Activated CD8-positive, alpha-beta memory T cell treated with anti-CD3 and anti-CD28 coated beads, Interleukin-2, amount 50 U/mL, for 24 hours (primary cell): ENCODE data around the gene ETF1.
"Not testable (repeated sequence)": the region's sequence is repeated elsewhere in the genome, so short reads cannot be mapped to it uniquely, and the experiment has no call there.

Experiments used
- DNase-seq: peaks from one replicate; pipeline ENCODE4 v3.0.0-alpha.2; 2020; ENCODE audit errors: extremely low read depth

Gene ETF1

DNA sequence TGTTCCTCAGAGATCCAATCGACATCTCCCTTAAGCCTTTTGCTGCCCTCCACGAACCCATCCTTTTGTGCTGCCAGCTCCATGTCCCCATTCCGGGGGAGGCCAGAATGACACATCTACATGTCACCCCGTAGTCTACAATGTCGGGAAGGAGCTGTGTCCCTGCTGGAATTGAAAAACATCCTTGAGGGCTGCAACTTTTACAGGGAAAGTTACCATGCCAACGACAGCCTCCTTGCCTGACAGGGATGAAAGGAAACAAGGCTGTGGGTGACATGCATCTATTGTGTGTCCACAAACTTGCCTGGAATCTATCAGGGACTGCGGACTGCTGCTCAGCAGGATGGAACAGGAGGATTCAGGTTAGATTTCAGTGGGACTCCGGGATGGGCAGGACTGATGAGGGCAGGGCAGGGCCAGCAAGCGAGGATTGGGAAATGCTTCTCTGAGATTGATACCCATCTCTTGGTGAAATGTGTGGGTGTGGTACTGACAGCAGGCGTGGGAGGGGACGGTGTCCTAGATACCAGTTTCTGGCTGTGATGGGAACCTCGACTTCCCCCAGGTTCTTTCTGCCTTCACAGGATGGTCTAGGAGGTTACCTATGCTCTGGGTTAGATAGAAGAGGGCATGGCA, 52.3 kb downstream of the ETF1 start:
- no peak for DNase-seq

DNA sequence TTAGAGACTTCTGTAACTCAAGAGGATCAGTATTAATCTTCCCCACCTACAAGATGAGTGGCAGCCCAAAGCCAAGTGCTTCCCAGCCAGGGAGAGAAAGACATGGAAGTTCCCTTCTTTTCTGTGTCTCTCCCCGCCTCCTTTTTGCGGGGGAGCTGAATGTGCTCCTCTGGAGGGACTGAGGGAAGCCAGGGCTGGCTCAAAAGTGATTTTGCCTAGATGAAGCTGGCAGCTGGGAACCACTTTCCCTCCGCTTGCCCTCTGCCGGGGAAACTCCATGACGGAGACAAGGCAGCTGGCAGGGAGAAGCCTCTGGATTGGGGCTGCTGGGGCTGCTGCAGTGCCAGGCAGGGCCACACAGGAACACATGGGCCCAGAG, 53.4 kb downstream of the ETF1 start:
- no peak for DNase-seq

DNA sequence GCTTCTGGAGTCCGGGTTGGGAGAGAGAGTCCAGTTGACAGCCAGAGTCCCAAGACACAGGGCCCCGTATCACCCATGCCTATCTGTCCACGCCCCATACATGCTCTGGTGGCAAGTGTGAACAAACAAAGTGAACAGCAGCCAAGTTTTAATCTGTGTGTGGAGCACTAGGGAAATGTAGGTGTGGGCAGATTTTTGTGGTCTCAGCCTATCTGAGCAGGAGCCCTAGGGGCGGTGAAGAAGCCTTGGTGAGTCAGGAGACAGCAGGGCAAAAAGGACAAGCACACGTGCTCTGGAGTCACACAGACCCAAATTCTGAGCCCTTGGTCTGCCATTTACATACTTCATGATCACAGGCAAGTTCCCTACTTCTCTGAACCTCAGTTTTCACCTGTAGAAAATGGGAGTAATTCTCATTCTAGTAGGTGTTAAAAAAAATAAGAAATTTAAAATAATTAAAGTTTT, 54.5 kb downstream of the ETF1 start:
- DNase-seq, result no peak

DNA sequence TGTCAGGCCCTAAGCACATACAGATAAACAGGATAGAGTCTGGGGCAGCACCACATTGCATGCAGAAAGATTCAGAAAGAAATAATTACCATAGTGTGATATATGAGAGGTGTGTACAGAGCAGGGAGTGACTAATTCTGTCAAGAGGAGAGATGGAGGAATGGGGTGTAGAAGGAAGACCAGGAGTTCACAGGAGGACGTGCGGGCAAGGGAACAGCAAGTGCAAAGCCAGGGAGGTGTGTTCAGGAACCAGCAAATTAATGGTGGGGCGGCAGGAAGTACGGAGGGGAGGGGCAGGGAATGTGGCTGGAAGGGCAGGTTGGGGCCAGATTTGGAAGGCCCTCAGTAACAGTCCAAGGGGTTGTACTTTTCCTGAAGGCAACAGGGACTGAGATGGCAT, 60.4 kb downstream of the ETF1 start:
- no peak for DNase-seq

DNA sequence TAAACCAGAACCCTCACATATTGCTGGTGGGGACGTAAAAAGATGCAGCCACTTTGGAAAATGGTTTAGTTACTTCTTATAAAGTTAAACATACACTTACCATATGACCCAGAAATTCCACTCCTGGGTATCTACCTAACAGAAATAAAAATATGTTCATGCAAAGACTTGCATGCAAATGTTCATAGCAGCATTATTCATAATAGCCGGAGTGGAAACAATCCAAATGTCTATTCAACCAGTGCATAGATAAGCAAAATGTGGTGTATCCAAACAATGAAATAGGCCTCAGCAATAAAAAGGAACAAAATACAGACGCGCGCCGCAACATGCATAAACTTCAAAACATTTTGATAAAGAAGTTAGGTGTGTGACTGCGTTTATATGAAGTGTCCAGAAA, 66.1 kb downstream of the ETF1 start:
- DNase-seq, result no peak

DNA sequence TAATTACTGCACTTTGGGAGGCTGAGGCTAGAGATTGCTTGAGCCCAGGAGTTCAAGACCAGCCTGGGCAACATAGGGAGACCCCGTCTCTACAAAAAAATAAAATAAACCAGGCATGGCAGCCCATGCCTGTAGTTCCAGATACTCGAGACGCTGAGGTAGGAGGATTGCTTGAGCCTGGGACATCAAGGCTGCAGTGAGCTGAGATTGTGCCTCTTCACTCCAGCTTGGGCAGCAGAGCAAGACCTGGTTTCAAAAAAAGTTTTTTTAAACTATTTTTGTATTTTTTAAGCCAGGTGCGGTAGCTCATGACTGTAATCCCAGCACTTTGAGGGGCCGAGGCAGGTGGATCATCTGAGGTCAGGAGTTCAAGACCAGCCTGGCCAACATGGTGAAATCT, 69.9 kb downstream of the ETF1 start:
- not testable (repeated sequence) for DNase-seq

DNA sequence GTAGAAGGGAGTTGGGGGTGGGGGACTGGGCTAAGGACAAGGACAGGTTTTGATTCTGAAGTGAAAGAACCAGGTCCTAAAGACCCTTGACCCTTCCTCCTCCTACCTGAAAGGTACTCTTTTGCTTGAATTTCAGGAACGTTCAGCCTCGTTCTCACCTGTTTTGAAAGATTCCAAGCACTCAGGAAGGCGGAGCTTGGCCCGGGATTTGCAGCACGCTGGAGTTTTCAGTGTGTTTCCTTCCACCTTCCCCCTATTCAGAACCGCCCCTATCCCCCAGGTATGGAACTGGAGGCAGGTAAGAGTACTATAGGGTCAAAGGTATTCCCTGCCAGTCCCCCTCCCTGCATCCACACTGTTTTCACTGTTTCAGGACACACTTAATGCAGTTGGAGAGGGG, 70.7 kb downstream of the ETF1 start:
- no peak for DNase-seq

DNA sequence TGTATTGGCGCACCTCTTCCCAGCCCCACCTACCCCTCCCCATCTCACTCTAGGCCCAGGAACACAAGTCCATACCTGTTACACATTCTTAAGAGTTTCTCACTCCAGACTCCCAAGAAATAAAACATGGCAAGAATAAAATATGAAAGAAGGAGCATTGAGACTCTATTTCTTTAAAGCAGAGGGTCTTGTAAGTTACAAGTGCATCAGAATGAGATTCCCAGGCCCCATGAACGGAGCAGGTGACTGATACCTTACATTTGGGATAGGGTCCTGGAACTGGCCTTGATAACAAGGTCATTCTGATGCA, 72.0 kb downstream of the ETF1 start:
- no peak for DNase-seq

DNA sequence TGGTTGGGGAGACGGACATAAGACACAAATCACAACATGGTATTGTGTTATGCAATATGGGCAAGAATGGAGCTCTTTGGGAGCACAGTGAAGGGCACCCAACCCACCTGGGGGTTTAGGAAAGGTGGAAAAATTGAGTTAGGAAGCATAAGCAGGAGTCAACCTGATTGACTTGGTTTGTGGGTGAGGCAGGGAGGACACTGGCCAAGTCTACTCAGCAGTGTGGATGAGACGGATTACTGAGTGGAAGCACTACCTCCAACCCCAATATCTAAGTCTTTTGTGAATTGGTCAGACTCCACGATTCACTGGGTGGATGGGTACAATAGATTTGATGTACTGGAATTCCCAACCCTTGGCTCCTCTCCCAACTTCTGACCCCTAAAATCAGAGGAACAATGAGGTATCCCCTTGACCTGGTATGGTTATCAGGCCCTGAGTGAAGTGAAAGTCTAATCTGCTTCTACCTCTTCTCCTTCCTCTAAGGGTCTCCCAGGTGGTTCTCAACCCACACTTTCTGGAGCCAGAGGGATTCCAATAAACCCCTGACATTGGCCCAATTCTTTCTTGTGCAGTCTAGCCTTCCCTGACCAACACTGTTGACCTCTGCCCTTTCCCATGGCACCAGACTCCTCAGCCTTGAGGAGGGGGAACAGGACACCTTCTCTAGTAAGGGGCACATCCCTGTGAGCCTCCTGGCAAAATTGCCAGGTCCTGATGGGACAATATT, 72.5 kb downstream of the ETF1 start:
- DNase-seq, result no peak

DNA sequence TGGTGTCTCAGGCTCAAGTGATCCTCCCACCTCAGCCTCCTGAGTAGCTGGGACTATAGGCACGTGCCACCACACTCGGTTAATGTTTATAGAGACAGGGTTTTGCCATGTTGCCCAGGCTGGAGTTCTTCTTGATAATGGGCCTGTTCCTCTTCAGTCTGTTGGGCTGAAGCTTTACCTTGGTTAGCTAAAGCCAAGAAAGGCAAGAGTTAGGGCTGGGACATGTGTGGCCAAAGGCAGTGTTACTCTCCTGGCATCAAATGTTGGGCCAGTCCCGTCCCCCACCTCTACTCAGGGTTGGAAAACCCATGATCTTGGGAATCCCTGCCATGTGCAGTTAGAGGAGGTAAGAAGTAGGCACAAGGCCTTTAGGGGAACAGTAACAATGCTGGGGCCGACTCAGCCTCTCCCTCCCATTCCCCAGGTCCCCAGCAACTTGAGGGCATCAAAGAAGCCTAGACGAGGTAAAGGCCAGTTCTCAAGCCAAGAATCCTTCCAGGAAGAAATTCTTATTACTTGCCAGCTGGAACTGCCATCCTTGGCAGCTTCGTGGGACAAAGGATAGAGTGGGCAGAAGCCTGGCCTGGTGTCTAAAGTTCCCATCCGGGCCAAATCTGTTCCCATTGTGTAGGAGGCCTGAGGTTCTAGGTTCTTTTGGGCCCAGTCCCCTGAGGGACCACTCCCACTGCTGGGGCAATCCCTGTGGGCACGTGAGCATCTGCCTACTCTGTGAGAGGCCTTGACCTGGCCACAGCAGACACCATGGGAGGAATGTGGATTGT, 73.3 kb downstream of the ETF1 start:
- no peak for DNase-seq

DNA sequence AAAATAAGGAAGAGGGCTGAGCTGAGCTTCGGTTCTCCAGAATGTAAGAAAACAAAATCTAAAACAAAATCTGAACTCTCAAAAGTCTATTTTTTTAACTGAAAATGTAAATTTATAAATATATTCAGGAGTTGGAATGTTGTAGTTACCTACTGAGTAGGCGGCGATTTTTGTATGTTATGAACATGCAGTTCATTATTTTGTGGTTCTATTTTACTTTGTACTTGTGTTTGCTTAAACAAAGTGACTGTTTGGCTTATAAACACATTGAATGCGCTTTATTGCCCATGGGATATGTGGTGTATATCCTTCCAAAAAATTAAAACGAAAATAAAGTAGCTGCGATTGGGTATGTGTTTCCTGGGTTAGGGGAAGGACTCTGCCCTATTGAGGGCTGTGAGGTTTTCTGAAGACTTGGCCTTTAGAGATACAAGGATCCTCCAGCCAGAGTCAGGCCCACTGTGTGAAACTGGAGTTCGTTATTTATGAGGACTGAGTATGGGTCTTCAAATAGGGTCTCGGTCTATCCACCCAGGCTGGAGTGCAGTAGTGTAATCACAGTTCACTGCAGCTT, 74.0 kb downstream of the ETF1 start:
- no peak for DNase-seq

DNA sequence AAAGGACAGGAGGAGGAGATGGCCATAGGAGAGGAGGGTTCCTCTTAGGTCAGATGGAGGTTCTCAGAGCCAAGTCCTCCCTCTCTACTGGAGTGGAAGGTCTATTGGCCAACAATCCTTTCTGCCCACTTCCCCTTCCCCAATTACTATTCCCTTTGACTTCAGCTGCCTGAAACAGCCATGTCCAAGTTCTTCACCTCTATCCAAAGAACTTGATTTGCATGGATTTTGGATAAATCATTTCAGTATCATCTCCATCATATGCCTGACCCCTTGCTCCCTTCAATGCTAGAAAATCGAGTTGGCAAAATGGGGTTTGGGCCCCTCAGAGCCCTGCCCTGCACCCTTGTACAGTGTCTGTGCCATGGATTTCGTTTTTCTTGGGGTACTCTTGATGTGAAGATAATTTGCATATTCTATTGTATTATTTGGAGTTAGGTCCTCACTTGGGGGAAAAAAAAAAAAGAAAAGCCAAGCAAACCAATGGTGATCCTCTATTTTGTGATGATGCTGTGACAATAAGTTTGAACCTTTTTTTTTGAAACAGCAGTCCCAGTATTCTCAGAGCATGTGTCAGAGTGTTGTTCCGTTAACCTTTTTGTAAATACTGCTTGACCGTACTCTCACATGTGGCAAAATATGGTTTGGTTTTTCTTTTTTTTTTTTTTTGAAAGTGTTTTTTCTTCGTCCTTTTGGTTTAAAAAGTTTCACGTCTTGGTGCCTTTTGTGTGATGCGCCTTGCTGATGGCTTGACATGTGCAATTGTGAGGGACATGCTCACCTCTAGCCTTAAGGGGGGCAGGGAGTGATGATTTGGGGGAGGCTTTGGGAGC, 74.7 kb downstream of the ETF1 start:
- DNase-seq, result no peak

DNA sequence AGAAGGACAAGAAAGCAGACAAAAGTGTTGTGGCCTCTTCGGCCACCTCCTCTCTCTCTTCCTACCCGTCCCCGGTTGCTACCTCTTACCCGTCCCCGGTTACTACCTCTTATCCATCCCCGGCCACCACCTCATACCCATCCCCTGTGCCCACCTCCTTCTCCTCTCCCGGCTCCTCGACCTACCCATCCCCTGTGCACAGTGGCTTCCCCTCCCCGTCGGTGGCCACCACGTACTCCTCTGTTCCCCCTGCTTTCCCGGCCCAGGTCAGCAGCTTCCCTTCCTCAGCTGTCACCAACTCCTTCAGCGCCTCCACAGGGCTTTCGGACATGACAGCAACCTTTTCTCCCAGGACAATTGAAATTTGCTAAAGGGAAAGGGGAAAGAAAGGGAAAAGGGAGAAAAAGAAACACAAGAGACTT, 75.3 kb downstream of the ETF1 start:
- DNase-seq, result no peak

DNA sequence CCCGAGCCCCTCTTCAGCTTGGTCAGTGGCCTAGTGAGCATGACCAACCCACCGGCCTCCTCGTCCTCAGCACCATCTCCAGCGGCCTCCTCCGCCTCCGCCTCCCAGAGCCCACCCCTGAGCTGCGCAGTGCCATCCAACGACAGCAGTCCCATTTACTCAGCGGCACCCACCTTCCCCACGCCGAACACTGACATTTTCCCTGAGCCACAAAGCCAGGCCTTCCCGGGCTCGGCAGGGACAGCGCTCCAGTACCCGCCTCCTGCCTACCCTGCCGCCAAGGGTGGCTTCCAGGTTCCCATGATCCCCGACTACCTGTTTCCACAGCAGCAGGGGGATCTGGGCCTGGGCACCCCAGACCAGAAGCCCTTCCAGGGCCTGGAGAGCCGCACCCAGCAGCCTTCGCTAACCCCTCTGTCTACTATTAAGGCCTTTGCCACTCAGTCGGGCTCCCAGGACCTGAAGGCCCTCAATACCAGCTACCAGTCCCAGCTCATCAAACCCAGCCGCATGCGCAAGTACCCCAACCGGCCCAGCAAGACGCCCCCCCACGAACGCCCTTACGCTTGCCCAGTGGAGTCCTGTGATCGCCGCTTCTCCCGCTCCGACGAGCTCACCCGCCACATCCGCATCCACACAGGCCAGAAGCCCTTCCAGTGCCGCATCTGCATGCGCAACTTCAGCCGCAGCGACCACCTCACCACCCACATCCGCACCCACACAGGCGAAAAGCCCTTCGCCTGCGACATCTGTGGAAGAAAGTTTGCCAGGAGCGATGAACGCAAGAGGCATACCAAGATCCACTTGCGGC, 75.9 kb downstream of the ETF1 start:
- DNase-seq, result no peak

DNA sequence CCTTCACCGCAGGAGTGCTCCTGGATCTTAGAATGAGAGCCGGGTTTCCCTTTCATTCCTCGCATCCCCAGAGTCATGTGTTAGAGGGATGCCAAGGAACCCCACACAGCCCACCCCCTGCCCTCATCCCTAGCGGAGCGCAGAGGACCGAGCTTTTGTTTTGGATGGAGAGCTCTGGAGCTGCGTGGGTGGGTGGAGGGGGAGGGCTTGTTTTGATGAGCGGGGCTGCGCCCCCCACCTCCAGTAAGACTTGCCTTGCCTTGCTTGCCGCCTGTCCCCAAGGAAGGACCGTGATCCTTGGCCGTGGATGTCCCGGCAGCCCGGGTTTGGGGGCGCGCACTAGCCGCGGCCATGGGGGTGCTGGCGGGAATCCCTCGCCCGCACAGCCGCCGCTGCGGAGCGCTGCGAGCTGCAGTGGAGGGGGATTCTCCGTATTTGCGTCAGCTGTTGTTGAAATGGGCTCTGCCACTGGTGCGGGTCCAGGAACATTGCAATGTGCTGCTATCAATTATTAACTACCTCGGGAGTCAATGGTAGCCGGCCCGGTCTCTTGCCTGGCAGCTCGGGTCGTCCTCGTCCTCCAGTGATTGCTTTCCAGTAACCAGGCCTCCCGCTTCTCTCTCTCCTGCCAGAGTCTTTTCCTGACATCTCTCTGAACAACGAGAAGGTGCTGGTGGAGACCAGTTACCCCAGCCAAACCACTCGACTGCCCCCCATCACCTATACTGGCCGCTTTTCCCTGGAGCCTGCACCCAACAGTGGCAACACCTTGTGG, 76.7 kb downstream of the ETF1 start:
- DNase-seq, result no peak

DNA sequence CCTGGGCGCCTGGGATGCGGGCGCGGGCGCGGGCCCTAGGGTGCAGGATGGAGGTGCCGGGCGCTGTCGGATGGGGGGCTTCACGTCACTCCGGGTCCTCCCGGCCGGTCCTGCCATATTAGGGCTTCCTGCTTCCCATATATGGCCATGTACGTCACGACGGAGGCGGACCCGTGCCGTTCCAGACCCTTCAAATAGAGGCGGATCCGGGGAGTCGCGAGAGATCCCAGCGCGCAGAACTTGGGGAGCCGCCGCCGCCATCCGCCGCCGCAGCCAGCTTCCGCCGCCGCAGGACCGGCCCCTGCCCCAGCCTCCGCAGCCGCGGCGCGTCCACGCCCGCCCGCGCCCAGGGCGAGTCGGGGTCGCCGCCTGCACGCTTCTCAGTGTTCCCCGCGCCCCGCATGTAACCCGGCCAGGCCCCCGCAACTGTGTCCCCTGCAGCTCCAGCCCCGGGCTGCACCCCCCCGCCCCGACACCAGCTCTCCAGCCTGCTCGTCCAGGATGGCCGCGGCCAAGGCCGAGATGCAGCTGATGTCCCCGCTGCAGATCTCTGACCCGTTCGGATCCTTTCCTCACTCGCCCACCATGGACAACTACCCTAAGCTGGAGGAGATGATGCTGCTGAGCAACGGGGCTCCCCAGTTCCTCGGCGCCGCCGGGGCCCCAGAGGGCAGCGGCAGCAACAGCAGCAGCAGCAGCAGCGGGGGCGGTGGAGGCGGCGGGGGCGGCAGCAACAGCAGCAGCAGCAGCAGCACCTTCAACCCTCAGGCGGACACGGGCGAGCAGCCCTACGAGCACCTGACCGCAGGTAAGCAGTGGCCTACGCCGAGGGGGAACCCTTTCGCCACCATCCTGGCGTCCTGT, 77.5 kb downstream of the ETF1 start, which contains the start of gene EGR1:
Gene EGR1, plus strand, starts transcription at position 219 of the 864 bp plus-strand sequence. Its CDS starts 283 bp downstream, at position 502.
- DNase-seq, result peak; percentile 88

DNA sequence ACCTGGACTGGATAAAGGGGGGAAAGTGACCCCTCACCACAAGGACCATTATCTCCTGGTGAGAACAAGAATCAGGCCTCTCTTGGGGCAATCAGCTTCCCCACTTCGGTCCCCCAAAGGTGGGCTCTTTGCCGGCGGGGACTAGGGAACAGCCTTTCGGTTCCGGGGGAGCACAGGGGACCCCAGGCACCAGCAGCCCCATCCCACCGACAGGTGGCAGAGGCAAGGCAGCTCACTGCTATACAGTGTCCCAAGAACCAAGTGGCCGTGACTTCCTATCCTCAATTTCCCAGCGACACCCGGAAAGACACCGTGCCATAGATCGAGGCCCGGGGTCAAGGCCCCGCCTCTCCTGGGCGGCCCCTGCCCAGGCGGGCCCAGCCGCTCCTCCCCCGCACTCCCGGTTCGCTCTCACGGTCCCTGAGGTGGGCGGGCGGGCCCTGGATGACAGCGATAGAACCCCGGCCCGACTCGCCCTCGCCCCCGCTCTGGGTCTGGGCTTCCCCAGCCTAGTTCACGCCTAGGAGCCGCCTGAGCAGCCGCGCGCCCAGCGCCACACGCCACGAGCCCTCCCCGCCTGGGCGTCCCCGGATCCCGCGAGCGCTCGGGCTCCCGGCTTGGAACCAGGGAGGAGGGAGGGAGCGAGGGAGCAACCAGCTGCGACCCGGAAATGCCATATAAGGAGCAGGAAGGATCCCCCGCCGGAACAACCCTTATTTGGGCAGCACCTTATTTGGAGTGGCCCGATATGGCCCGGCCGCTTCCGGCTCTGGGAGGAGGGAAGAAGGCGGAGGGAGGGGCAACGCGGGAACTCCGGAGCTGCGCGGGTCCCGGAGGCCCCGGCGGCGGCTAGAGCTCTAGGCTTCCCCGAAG, 78.4 kb downstream of the ETF1 start:
- peak; percentile 93 for DNase-seq

DNA sequence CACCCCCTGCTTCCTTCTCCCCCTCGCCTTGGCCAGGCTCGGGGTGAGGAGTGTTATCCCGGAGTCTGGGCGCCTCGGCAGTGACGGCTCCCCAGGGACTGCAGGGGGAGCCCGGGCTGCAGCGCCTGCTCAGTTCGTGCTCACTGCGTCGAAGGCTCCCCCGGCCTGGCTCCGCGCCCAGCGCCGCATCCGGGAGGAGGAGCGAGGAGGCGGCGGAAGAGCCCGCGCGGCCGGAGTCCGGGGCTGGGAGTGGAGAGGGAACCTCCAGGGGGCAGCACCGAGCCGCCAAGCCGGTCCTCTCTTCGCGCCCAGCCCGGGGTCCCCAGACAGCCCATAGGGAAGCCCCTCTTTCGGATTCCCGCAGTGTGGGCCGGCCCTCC, 79.0 kb downstream of the ETF1 start:
- DNase-seq, result peak; percentile 70
